Dedifferentiated amniotic fluid mesenchymal stem cell (primary cell): ENCODE results near the gene SDHA.
"Not testable (repeated sequence)": the region's sequence is repeated elsewhere in the genome, so short reads cannot be mapped to it uniquely, and the experiment has no call there.

Source experiments
- DNase-seq: peaks from one replicate; pipeline ENCODE4 v3.0.0-alpha.2; 2016; ENCODE audit errors: extremely low spot score

The SDHA gene

GRCh38 chr5:198516-199196 lies 19.5 kb upstream of the SDHA start:
- no peak for DNase-seq

DNA sequence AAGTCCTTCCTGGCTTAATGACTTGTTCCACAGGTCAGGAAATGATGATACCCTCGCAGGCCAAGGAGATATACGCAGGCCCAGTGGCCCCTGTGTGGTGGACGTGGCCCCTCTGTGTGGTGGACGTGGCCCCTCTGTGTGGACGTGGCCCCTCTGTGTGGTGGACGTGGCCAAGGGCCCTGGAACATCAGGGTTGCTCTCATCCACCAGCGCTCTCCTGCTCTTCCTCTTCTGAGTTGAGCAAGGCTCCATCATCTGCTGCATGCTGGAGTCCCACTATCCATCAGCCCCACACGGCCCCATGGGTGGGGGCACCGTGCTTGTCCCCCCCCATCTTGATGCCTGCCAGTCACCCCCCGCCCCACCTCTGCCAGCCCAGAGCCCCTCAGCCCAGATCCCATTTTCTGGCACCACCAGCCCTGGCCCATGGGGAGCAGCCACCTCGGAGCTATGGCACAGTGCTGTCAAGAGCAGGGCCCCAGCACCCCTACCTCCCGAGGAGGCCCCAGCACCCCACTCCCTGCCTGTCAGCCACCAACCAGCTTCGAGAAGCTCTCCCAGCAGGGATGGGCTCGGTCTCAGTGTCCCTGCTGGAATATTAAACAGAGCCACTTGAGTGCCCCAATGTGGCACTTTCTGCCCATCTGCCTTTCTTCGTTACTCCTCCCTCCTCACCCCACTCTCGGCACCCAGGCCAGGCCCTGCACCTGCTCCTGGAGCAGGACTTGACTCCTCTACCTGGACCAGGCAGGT lies 18.7 kb upstream of the SDHA start:
- no peak for DNase-seq

GRCh38 chr5:199950-200645 lies 18.0 kb upstream of the SDHA start:
- DNase-seq: no peak

- no peak for DNase-seq
These were observed 17.1 kb upstream of the SDHA start for GRCh38 chr5:200985-201384.

DNA sequence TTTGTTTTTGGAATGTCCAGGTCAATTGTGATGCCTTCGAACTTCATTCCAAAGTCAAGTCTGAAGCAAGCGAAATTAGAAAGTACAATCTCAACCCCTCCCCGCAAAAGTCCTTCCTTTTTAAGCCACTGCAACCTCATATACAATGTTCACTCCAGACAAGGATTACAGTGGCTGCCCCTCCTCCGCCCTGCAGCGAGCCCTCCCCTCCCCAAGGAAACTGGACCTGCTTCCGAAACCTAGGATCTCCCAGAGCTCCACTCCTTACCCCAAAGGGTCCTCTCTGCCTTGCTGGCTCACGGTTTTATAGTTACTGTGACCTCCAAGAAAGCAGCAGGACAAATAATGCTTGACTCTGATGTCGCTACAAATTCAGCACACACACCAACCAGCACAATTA lies 16.4 kb upstream of the SDHA start:
- no peak for DNase-seq

DNA sequence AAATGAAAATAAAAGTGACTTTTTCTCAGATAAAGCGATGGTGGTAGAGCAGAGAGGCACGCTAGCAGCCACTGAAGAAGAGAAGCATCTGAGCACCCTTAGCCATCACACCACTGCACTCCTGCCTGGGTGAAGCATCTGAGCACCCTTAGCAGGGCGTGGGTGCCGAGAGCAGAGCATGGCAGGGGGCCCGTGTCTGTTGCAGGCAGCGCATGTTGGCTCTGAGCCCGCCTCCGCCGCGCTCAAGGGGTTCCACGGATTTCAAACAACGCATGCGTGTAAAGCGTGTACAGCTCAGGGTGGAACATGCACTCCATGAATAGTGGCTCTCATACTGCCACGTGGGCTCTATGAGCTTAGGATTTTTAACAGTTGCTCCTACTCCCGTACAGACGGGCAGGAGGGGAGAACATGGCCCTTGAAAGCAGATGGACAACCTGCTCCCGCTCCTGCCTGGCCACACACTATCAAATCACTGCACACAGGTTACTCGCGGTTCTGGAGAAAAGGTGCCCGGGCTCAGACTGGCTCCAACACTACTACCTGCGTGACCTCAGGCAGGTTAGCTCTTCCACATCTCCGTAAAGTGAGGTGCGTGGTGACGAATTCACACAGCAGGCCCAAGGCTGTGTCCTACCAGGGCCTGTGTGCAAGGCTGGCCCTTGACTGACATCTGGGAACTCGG lies 14.7 kb upstream of the SDHA start:
- DNase-seq: no peak

DNA sequence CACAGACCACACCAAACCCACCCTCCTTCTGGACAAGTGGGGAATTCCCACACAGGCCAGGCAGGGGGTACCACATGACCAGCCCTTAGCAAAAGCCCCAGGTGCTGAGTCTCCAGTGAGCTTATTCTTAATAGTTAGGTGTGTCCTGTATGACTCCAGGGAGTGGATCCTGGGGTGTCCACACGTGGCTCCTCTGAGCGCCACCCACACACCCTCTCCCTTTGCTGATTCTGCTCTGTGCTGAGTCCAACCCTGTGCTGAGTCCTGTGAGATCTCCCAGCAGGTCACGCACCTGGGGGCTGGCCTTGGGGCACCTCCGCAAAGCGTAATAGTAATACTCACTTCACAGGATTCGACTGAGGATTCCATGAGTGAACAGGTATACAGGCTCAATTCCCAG lies 14.1 kb upstream of the SDHA start:
- no peak for DNase-seq

DNA sequence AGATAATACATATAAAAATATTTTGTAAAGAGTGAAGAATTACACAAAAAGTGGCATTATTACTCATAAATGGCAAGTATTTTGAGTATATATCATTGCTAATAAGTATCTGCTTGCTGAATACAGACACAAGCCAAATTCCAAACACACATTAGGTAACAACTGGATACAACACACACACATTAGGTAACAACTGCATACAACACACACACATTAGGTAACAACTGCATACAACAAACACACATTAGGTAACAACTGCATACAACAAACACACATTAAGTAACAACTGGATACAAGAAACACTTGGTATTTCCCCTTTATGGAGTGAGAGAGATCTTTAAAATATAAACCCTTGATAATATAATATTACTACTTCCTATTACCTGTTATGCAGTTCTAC lies 13.7 kb upstream of the SDHA start:
- DNase-seq: no peak

- no peak for DNase-seq
These were observed 13.0 kb upstream of the SDHA start for GRCh38 chr5:204966-205670.

GRCh38 chr5:206406-206805 lies 11.7 kb upstream of the SDHA start:
- DNase-seq: no peak

- no peak for DNase-seq
These were observed 11.1 kb upstream of the SDHA start for GRCh38 chr5:206927-207536.

- no peak for DNase-seq
These were observed 10.5 kb upstream of the SDHA start for GRCh38 chr5:207599-207998.

DNA sequence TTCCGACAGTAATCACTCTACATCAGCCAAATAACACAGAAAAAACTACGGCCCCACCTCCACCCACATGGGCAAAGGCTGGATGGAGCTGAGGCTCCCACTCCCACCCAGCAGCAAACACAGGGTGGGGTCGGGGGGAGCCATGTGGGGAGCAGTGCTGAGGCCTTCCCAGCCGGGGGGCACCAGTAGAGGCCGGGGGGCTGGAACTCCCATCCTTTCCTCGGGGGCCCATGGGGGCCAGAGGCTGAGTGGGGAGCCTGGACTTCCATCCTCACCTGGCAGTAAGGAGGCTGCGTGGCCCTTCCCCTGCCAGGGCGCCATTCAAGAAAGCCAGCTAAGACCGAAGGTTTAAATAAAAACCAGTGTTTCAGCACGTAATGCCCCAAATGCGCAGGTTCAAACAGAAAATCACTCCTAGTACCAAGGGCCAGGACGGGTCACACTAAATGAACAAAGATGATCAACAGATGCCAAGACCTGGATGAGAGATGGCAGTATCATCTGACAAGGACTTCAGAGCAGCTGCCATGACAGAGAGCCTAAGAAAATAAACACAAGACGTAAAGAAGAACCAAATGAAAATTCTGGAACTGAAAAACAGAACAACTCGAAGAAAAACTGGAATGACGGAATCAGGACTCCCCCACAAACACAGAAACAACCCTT lies 9.5 kb upstream of the SDHA start:
- no peak for DNase-seq

- DNase-seq: no peak
These were observed 4.2 kb upstream of the SDHA start for GRCh38 chr5:213803-214395.

DNA sequence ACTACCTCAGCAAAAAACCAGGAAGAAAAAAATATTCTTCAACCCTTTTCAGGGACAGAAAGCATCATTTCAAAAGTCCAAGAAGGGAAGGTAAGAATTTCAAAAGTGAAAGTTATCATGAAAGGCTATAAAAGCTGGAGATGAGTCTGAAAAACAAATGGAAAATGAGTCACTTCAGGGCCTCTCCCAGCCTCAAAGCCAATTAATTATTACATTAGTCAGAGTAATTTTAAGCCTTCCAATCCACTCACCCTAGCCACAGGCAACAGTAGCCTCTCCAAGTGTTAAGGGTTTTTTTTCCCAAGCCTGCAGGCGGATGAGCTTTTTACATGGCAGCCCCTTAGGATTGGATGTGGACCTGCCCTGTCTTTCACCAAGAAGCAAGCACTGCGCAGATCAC lies 2.9 kb upstream of the SDHA start:
- DNase-seq: not testable (repeated sequence)

- not testable (repeated sequence) for DNase-seq
These were observed 2.0 kb upstream of the SDHA start for GRCh38 chr5:216076-216475.

DNA sequence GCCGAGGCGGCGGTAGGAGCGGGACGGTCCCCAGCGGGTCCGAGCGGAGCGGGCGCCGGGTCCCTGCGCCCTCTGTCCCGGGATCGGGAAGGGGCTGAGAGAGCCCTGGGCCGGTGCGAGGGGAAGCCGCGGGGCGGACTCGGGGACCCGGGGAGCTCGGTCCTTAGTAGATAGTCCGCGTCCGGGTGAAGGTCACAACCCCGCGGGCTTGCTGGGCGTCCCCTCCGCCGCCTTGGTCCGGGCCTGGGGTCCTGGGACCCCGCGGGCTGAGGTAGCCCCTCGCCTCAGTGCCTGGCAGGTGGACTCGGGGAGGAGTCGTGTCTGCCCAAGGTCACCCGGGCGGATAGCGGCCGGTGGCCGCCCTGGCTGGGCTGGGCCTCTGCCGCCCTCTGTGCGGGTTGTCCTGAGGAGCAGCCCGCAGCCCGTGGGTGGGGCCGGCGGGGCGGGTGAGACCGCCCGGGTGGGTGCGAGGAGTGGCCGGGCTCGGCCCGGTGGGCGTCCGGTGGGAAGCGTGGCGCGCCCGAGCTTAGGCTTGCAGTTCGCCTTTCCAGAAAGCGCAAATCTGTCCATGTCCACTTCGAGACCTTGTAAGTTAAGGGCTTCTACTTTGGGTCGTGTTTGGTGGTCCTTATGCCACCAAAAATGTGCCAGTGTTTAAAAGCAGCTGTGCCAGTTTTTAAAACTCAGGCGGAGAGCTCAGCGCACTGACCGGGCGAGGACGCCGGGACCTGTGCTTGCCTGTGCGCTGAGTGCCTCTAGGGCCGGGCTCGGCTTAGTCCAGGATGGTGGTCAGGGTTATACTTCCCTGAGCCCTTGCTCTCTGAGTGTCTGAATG lies 554 bp downstream of the SDHA start:
- DNase-seq: peak; percentile 37

- DNase-seq: peak; percentile 16
These were observed 1.3 kb downstream of the SDHA start for GRCh38 chr5:219460-219863.

DNA sequence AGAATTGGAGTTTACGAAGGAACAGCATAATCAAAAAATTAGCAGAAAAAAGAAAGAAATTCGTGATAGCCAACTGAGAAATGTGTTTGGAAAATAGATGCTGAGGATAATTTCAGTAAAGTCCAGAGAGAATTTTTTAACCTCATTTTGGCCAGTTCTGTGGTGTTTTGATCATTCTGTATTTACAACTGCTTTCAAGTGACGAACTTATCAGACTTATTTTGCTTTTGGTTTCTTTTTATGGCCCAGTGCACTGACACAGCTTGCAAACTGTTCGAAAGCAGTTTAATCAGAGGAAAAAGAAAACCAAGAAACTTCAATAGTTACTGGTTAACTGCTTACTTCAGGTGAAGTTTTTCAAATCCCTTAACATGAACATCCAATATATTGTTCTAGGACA lies 1.9 kb downstream of the SDHA start:
- no peak for DNase-seq
